Endometrial microvascular endothelial cells (primary cell): ENCODE data around the gene CLEC5A. TPM values are rescaled to one million over a fixed set of nuclear protein-coding genes. Genes with fewer than 3 reads are reported as not detected.
"Not testable (repeated sequence)": the region's sequence is repeated elsewhere in the genome, so short reads cannot be mapped to it uniquely, and the experiment has no call there.

Source experiments
- in situ Hi-C: cut with HindIII; loops from 2 replicates; pipeline ENCODE4 v1.10.0; 2017; ENCODE audit warnings: low sequenced_read_pairs, low pct_unique_long_range_greater_than_20kb; ENCODE audit errors: inconsistent ontology term
- total RNA-seq: library from RNA; depleted of rRNA; stranded (reverse); fragments of >200 nt; gene quantifications from one replicate; pipeline ENCODE4 v1.2.3, GENCODE V29; 2015; ENCODE audit errors: inconsistent ontology term

Gene CLEC5A
- total RNA-seq, 1 donor from 2014 or later, result not detected

- in situ Hi-C loops, result no loop called here
Measured at GRCh38 chr7:141950806-141951205, 4.0 kb upstream of the CLEC5A start.

- in situ Hi-C loops, result no loop called here
Measured at GRCh38 chr7:141949911-141950310, 3.1 kb upstream of the CLEC5A start.

- in situ Hi-C loops, result no loop called here
Measured at GRCh38 chr7:141949451-141949850, 2.7 kb upstream of the CLEC5A start.

- in situ Hi-C loops, result no loop called here
Measured at GRCh38 chr7:141949021-141949420, 2.2 kb upstream of the CLEC5A start.

GRCh38 chr7:141945356-141945755, 1.4 kb downstream of the CLEC5A start:
- in situ Hi-C loops, result no loop called here

- in situ Hi-C loops, result no loop called here
Measured at GRCh38 chr7:141944811-141945210, 2.0 kb downstream of the CLEC5A start.

GRCh38 chr7:141943846-141944245, 2.9 kb downstream of the CLEC5A start:
- in situ Hi-C loops, result no loop called here

- in situ Hi-C loops, result no loop called here
Measured at GRCh38 chr7:141941075-141941474, 5.7 kb downstream of the CLEC5A start.

- in situ Hi-C loops, result no loop called here
Measured at GRCh38 chr7:141930211-141930610, 16.6 kb downstream of the CLEC5A start.

- in situ Hi-C loops, result no loop called here
Measured at GRCh38 chr7:141928845-141929195, 18.0 kb downstream of the CLEC5A start.

- in situ Hi-C loops, result no loop called here
Measured at GRCh38 chr7:141928146-141928844, 18.5 kb downstream of the CLEC5A start.

- in situ Hi-C loops, result no loop called here
Measured at GRCh38 chr7:141920281-141920680, 26.5 kb downstream of the CLEC5A start.

GRCh38 chr7:141916099-141916498, 30.7 kb downstream of the CLEC5A start, which contains the start of gene OR9A4:
Gene OR9A4, plus strand, starts transcription at chr7:141916399. Its CDS starts 2,477 bp downstream, at chr7:141918876.
- in situ Hi-C loops, result no loop called here

GRCh38 chr7:141915565-141915964, 31.2 kb downstream of the CLEC5A start:
- in situ Hi-C loops, result no loop called here

GRCh38 chr7:141911391-141911790, 35.4 kb downstream of the CLEC5A start:
- in situ Hi-C loops, result no loop called here

- in situ Hi-C loops, result no loop called here
Measured at GRCh38 chr7:141906285-141906684, 40.5 kb downstream of the CLEC5A start.

- in situ Hi-C loops, result not testable (repeated sequence)
Measured at GRCh38 chr7:141899366-141899765, 47.4 kb downstream of the CLEC5A start.

GRCh38 chr7:141891336-141891735, 55.4 kb downstream of the CLEC5A start:
- in situ Hi-C loops, result no loop called here

- in situ Hi-C loops, result no loop called here
Measured at GRCh38 chr7:141889321-141889720, 57.5 kb downstream of the CLEC5A start.

- in situ Hi-C loops, result no loop called here
Measured at GRCh38 chr7:141884539-141885225, 62.1 kb downstream of the CLEC5A start.
